Tibial nerve (tissue), 4 donors: Measurements from ENCODE around the gene ERBB2. TPM values are rescaled to one million over a fixed set of nuclear protein-coding genes. Genes with fewer than 3 reads are reported as not detected.
A peak's percentile ranks its signal among the peaks of the same experiment; 100 is the strongest.

Experiments
- DNase-seq, 2 donors: peaks; one replicate each; pipeline ENCODE4 v3.0.0-alpha.2; 2019; ENCODE audit warnings: low spot score in 2 of 2
- H3K27ac ChIP-seq, 4 donors: fragments of 200-600 bp; sonication (generic) in 3 of 4; one replicate each; pipeline ENCODE4 v1.5.1; 2017 to 2019; ENCODE audit warnings: mild to moderate bottlenecking in 1 of 4
- H3K27me3 ChIP-seq, 2 donors: fragments of 200-600 bp; sonication (generic) in 1 of 2; one replicate each; pipeline versions ENCODE4 v1.5.1 to v1.6.0; 2017 to 2019
- H3K36me3 ChIP-seq, 3 donors: fragments of 200-600 bp; sonication (generic); one replicate each; pipeline ENCODE4 v1.5.1; 2018 to 2019
- H3K4me1 ChIP-seq, 4 donors: fragments of 200-600 bp; sonication (generic) in 3 of 4; one replicate each; pipeline ENCODE4 v1.5.1; 2017 to 2019
- H3K4me3 ChIP-seq, 4 donors: fragments of 200-600 bp; sonication (generic) in 3 of 4; one replicate each; pipeline ENCODE4 v1.5.1; 2017 to 2019; ENCODE audit warnings: mild to moderate bottlenecking in 1 of 4, moderate library complexity in 1 of 4
- H3K9me3 ChIP-seq, 4 donors: fragments of 200-600 bp; sonication (generic) in 3 of 4; one replicate each; pipeline ENCODE4 v1.5.1; 2017 to 2019
- EP300 ChIP-seq, 2 donors: sonication (generic); formaldehyde crosslinking; IDR thresholded peaks; one replicate each; pipeline ENCODE4 v1.6.1; 2017; ENCODE audit warnings: antibody characterized with exemption in 2 of 2, mild to moderate bottlenecking in 1 of 2
- POLR2A ChIP-seq, 2 donors: fragments of 450-650 bp; IDR thresholded peaks; one replicate each; pipeline ENCODE4 v1.6.1; 2017; ENCODE audit warnings: antibody characterized with exemption in 2 of 2, mild to moderate bottlenecking in 2 of 2, moderate library complexity in 2 of 2
- WGBS, 2 donors: methylation state at CpG; one replicate each; pipeline ENCODE4 v1.1.5; 2018; 5-methylcytosine and 5-hydroxymethylcytosine counted together
- total RNA-seq, 4 donors: library from RNA; depleted of rRNA; stranded (reverse); fragments of >200 nt; gene quantifications; one replicate each; pipeline ENCODE4 v1.1.0, GENCODE V29; 2016
- TF ChIP-seq, protein P1 (sequence below), 5 experiments: fragments of 200-600 bp in 3 of 5; fragments of 450-650 bp in 2 of 5; sonication (generic) in 3 of 5; IDR thresholded peaks; one replicate each; pipeline ENCODE4 v1.5.1; 2016 to 2019; ENCODE audit warnings: antibody characterized with exemption in 5 of 5, mild to moderate bottlenecking in 3 of 5, moderate library complexity in 2 of 5

The ERBB2 gene
- total RNA-seq, 4 donors from 2014 or later = 101 to 131 (median 114) TPM

DNA sequence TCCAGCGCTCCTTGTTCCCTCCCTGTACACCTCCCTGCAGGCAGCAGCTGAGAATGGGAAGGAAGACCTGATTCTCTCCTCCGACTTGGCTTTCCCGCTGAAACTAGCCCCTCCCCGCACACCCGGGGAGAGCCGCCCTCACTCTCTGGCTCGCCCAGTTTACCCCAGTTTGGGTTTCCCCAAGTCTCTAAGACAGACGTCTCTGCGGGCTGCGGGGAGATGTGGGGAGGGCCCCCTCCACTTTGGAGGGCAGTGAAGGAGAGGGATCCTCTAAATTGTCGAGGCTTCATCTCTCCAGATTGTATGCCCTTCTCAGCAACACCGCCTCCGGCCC lies 38.7 kb downstream of the ERBB2 start:
- Histone ChIP-seq H3K27me3 (peaks cover 0 to 71% of the 10 kb centered on the region in 2 donors), H3K4me1 (peaks cover 0 to 31% (median 15%) of the 10 kb centered on the region in 4 donors), H3K9me3 (no peaks in the 10 kb centered on the region), H3K27ac (peak overlapping the region in 1 of 4 donors; percentile 62), H3K4me3 (peak overlapping the region in 2 of 4 donors; percentile 24 to 31), H3K36me3 (no peaks in the 10 kb centered on the region)
- DNase-seq = no peak
- TF ChIP-seq, protein P1, sequence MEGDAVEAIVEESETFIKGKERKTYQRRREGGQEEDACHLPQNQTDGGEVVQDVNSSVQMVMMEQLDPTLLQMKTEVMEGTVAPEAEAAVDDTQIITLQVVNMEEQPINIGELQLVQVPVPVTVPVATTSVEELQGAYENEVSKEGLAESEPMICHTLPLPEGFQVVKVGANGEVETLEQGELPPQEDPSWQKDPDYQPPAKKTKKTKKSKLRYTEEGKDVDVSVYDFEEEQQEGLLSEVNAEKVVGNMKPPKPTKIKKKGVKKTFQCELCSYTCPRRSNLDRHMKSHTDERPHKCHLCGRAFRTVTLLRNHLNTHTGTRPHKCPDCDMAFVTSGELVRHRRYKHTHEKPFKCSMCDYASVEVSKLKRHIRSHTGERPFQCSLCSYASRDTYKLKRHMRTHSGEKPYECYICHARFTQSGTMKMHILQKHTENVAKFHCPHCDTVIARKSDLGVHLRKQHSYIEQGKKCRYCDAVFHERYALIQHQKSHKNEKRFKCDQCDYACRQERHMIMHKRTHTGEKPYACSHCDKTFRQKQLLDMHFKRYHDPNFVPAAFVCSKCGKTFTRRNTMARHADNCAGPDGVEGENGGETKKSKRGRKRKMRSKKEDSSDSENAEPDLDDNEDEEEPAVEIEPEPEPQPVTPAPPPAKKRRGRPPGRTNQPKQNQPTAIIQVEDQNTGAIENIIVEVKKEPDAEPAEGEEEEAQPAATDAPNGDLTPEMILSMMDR (IDR thresholded peaks at IDR 0.05) = no peak
- TF ChIP-seq POLR2A (IDR thresholded peaks at IDR 0.05) = no peak
- TF ChIP-seq EP300 (IDR thresholded peaks at IDR 0.05) = no peak
- 1% methylated on average over 10 to 13 of the region's 13 CpGs for WGBS, 2 donors

DNA sequence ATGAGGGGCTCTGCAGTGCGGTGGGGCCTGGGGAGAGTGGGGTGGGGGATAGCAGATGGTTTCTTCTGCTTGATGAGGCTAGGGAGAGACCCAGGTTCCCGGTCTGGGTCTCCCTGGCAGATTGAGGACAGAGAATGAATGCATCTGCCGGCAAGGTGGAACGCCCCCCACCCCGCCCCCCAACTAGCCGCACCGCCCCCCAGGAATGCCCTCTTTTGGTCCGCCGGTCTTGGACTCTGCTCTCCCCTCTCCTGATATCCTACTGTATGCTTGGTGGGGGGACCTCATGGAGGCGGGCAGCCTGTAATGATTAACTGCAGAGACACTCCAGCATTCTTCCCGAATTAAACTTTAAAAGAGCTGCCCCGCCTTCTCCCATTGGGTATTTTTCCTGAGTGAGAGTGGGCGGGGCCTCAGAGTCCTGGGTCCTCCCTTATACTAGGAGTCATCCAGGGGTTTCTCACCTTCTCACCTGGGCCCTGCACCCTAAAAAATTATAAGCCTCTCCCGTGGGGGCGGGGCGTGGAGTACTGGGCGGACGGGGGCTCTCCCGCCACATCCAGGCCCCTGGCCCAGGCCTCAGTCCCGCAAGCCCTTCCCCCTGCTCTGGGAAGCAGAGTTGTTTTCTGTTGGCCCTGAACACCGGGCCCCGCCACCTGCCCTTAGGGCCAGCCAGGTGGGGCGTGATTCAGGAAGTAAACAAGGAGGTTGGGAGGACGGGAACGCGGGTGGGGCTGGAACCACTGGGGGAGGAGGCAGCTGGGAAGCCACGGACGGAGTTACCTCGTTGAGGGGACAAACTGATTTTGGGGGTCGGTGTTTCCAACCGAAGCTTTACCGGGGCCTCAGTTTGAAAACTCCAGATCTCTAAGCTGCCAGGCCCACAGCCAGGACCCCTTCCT lies 39.4 kb downstream of the ERBB2 start:
- peak overlapping the region in 2 of 4 donors; percentile 24 to 31 for H3K4me3 ChIP-seq
- no peak for TF ChIP-seq POLR2A (IDR thresholded peaks at IDR 0.05)
- TF ChIP-seq EP300 (IDR thresholded peaks at IDR 0.05) = no peak
- TF ChIP-seq, protein P1 (IDR thresholded peaks at IDR 0.05) = no peak

DNA sequence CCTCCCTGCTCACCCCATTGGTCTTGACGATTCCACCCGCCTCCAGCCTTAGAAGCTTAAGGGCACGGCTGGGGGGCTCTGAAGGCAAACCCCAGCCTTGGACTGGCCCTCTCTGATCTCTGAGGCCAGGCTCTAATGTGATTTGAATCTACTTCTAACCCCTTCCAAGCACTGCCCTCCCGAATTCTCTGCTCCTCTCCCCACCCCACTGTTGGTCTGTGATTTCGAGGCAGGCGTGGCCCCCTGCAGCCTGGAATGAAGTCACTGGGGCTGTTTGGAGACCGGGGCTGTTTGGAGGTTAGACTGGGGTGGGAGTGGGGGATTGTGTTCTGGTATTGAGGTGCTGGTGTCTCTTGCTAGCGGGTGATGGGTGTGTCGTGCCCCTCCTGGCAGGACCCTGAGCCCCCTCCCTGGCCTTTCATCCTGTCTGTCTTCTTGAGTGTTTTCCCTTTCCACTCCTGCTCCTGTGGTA lies 40.1 kb downstream of the ERBB2 start:
- H3K27me3 ChIP-seq = peaks cover 0 to 83% of the 10 kb centered on the region in 2 donors
- peak overlapping the region in 1 of 4 donors; percentile 31 for H3K27ac ChIP-seq
- no peak for TF ChIP-seq EP300 (IDR thresholded peaks at IDR 0.05)
- no peak for TF ChIP-seq POLR2A (IDR thresholded peaks at IDR 0.05)
- TF ChIP-seq, protein P1 (IDR thresholded peaks at IDR 0.05) = no peak
- WGBS, 2 donors = 16 to 37% methylated on average over 9 of the region's 9 CpGs
- H3K4me3 ChIP-seq = peak overlapping the region in 2 of 4 donors; percentile 24 to 31
- peaks cover 0 to 31% (median 15%) of the 10 kb centered on the region in 4 donors for H3K4me1 ChIP-seq
- no peaks in the 10 kb centered on the region for H3K36me3 ChIP-seq
- no peak for DNase-seq
- H3K9me3 ChIP-seq = no peaks in the 10 kb centered on the region

More for the DNA sequence above, 39.4 kb downstream of the ERBB2 start:
- peaks cover 0 to 31% (median 15%) of the 10 kb centered on the region in 4 donors for H3K4me1 ChIP-seq
- peaks cover 0 to 78% of the 10 kb centered on the region in 2 donors for H3K27me3 ChIP-seq
- H3K9me3 ChIP-seq = no peaks in the 10 kb centered on the region
- DNase-seq = no peak
- no peaks in the 10 kb centered on the region for H3K36me3 ChIP-seq
- WGBS, 2 donors = 10 to 12% methylated on average over 25 to 29 of the region's 32 CpGs
- peak overlapping the region in 1 of 4 donors; percentile 62 for H3K27ac ChIP-seq

DNA sequence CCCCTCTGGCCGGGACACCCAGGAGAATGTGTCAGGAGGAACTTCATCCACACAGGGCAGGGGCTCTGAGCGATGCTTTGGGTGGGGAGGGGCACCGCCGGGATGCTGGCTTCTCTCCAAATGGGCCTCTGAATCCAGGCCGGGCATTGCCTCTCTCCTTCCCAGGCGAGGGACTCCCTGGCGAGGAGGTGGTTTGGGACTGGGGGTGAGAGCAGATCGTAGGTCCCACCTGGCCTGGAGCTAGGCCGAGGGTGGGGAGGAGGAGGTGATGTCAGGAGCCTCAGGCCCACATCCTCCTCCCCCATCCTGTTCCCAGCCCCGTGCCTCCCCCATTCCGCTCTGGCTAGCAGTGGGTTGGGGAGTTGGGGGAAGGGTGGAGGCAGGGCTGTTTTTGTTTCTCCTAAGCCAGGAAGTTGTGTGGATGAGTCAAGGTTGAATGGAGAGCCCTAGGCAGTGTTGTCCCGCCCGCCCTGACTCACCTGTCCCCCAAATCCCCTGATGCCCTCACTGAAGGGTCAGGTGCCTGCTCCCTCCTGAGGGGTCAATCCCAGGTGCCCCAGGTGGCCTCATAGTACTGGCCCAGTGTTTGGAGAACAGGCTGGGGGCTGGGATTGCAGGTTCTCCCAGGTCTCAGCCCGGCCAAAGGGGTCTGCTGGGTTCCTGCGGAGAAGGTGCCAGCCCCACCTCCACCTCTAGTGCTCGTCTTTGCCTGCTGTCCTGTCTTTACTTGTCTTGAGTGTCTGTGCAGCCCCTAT lies 40.7 kb downstream of the ERBB2 start:
- H3K4me1 ChIP-seq = peaks cover 0 to 31% (median 15%) of the 10 kb centered on the region in 4 donors
- 32 to 38% methylated on average over 13 to 16 of the region's 16 CpGs for WGBS, 2 donors
- H3K36me3 ChIP-seq = no peaks in the 10 kb centered on the region
- H3K27ac ChIP-seq = no peak overlapping the region
- H3K4me3 ChIP-seq = no peak overlapping the region
- H3K9me3 ChIP-seq = no peaks in the 10 kb centered on the region
- no peak for TF ChIP-seq EP300 (IDR thresholded peaks at IDR 0.05)
- TF ChIP-seq, protein P1 (IDR thresholded peaks at IDR 0.05) = no peak
- TF ChIP-seq POLR2A (IDR thresholded peaks at IDR 0.05) = no peak
- no peak for DNase-seq
- peaks cover 0 to 86% of the 10 kb centered on the region in 2 donors for H3K27me3 ChIP-seq
